WTC11 (cell line): ENCODE results near the gene FEM1C. TPM values are rescaled to one million over a fixed set of nuclear protein-coding genes. Genes with fewer than 3 reads are reported as not detected.

Experiments
- ATAC-seq: fragments of 200-7000 bp; cut with Tn5 transposase; 2 replicates; pipeline ENCODE4 v1.10.0; 2021; ENCODE audit warnings: mild to moderate bottlenecking, moderate library complexity
- CTCF ChIA-PET: fragments of 300-600 bp; sonication (Branson Sonifier 250); formaldehyde crosslinking; loops from one replicate; lab custom pipeline; 2021; ENCODE audit warnings: antibody characterized with exemption; lab: Charles Lee
- POLR2A ChIA-PET: fragments of 350-600 bp; sonication (Branson Sonifier 250); formaldehyde crosslinking; loops from one replicate; lab custom pipeline; 2021; ENCODE audit warnings: antibody characterized with exemption; lab: Charles Lee
- DNase-seq: peaks from one replicate; pipeline ENCODE4 v3.0.0; 2021; ENCODE audit warnings: low spot score
- H3K27ac Mint-ChIP-seq: 2 replicates; pipeline ENCODE4 v1.8.0; 2021; ENCODE audit warnings: mixed read lengths
- H3K27me3 Mint-ChIP-seq: 2 replicates; pipeline ENCODE4 v1.8.0; 2021; ENCODE audit warnings: low read depth, mild to moderate bottlenecking, moderate library complexity, mixed read lengths
- H3K36me3 Mint-ChIP-seq: 2 replicates; pipeline ENCODE4 v1.8.0; 2021; ENCODE audit warnings: mixed read lengths
- H3K4me1 Mint-ChIP-seq: 2 replicates; pipeline ENCODE4 v1.8.0; 2022; ENCODE audit warnings: mixed read lengths
- H3K4me3 Mint-ChIP-seq: 2 replicates; pipeline ENCODE4 v1.8.0; 2021; ENCODE audit warnings: mild to moderate bottlenecking, moderate library complexity, mixed read lengths
- H3K9me3 Mint-ChIP-seq: 2 replicates; pipeline ENCODE4 v1.8.0; 2021; ENCODE audit warnings: mixed read lengths
- ELF4 ChIP-seq: sonication (generic); formaldehyde crosslinking; IDR thresholded peaks from 2 replicates; pipeline ENCODE4 v1.8.1; 2022; ENCODE audit warnings: low read depth, mild to moderate bottlenecking, moderate library complexity, missing genetic modification reagents
- GRHL2 ChIP-seq: fragments of 250-450 bp; sonication (Bioruptor Pico); IDR thresholded peaks from 2 replicates; pipeline ENCODE4 v1.8.0; 2022; ENCODE audit warnings: mild to moderate bottlenecking, moderate library complexity; ENCODE audit not compliant: insufficient replicate concordance, severe bottlenecking
- KAT7 ChIP-seq: sonication (generic); formaldehyde crosslinking; IDR thresholded peaks from 2 replicates; pipeline ENCODE4 v1.8.1; 2023; ENCODE audit warnings: missing genetic modification reagents, mild to moderate bottlenecking, borderline replicate concordance
- NR3C1 ChIP-seq: sonication (generic); formaldehyde crosslinking; conservative IDR thresholded peaks from 2 replicates; pipeline ENCODE4 v1.8.1; 2023; ENCODE audit warnings: low read depth, mild to moderate bottlenecking, missing genetic modification reagents
- OVOL2 ChIP-seq: fragments of 250-450 bp; sonication (Bioruptor Pico); IDR thresholded peaks from 2 replicates; pipeline ENCODE4 v1.9.0; 2021; ENCODE audit warnings: mild to moderate bottlenecking, borderline replicate concordance
- SOX15 ChIP-seq: fragments of 250-450 bp; sonication (Bioruptor Pico); IDR thresholded peaks from 2 replicates; pipeline ENCODE4 v1.9.0; 2021; ENCODE audit warnings: mild to moderate bottlenecking
- TEAD1 ChIP-seq: sonication (generic); formaldehyde crosslinking; IDR thresholded peaks from 2 replicates; pipeline ENCODE4 v1.8.0; 2022; ENCODE audit warnings: mild to moderate bottlenecking, missing genetic modification reagents
- ZNF219 ChIP-seq: sonication (generic); formaldehyde crosslinking; IDR thresholded peaks from 2 replicates; pipeline ENCODE4 v1.8.0; 2023; ENCODE audit warnings: missing genetic modification reagents, mild to moderate bottlenecking, borderline replicate concordance
- ZNF232 ChIP-seq: sonication (generic); formaldehyde crosslinking; IDR thresholded peaks from 2 replicates; pipeline ENCODE4 v1.8.0; 2022; ENCODE audit warnings: mild to moderate bottlenecking, missing genetic modification reagents
- ZNF396 ChIP-seq: fragments of 250-450 bp; sonication (Bioruptor Pico); IDR thresholded peaks from 2 replicates; pipeline ENCODE4 v1.8.0; 2021; ENCODE audit warnings: mild to moderate bottlenecking, moderate library complexity, borderline replicate concordance
- ZNF416 ChIP-seq: fragments of 250-450 bp; sonication (Bioruptor Pico); IDR thresholded peaks from 2 replicates; pipeline ENCODE4 v1.9.0; 2021; ENCODE audit warnings: mild to moderate bottlenecking, inconsistent platforms
- total RNA-seq: library from RNA; stranded (reverse); gene quantifications from 3 replicates; pipeline ENCODE4 v1.2.3, GENCODE V29; 2021
- TF ChIP-seq, protein P1 (sequence below): sonication (generic); formaldehyde crosslinking; IDR thresholded peaks from 2 replicates; pipeline ENCODE4 v1.8.1; 2022; ENCODE audit warnings: mild to moderate bottlenecking, missing genetic modification reagents, moderate library complexity, borderline replicate concordance
- TF ChIP-seq, protein P2 (sequence below): sonication (generic); formaldehyde crosslinking; IDR thresholded peaks from 2 replicates; pipeline ENCODE4 v1.8.1; 2023; ENCODE audit warnings: mild to moderate bottlenecking, missing genetic modification reagents, moderate library complexity
- TF ChIP-seq, protein P3 (sequence below): sonication (generic); formaldehyde crosslinking; IDR thresholded peaks from 2 replicates; pipeline ENCODE4 v1.8.0; 2023; ENCODE audit warnings: missing genetic modification reagents, mild to moderate bottlenecking, borderline replicate concordance
- TF ChIP-seq, protein P4 (sequence below): fragments of 250-450 bp; sonication (Bioruptor Pico); IDR thresholded peaks from 2 replicates; pipeline ENCODE4 v1.8.0; 2021; ENCODE audit warnings: mild to moderate bottlenecking
- TF ChIP-seq, protein P5 (sequence below): sonication (generic); formaldehyde crosslinking; IDR thresholded peaks from 2 replicates; pipeline ENCODE4 v1.8.0; 2022; ENCODE audit warnings: mild to moderate bottlenecking, missing genetic modification reagents
- TF ChIP-seq, protein P6 (sequence below): sonication (generic); formaldehyde crosslinking; IDR thresholded peaks from 2 replicates; pipeline ENCODE4 v1.8.1; 2022; ENCODE audit warnings: low read depth, missing genetic modification reagents, borderline replicate concordance
- TF ChIP-seq, protein P7 (sequence below): fragments of 250-450 bp; sonication (Bioruptor Pico); IDR thresholded peaks from 2 replicates; pipeline ENCODE4 v1.9.0; 2021; ENCODE audit warnings: mild to moderate bottlenecking

FEM1C gene
- total RNA-seq, 1 experiment from 2014 or later: 13.6 TPM

DNA sequence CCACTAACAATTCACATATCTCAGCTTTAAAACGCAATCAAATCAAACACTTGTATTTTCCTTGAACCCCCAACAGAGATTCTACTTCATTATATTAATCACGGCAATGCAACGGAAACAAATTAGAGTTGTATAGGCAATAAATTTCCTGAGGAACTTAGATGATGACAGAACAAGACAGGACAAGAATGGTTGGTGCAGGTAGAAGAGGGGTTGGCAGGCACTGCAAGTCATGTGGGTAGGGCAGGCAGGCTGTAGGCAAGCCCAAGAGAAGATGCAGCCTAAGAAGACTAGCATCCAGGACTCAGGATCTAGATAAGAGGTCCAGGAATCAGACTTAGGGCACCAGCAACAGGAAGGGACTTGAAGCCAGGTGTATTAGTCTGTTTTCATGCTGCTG lies 16.6 kb upstream of the FEM1C start:
- POLR2A ChIA-PET: no interaction called here

DNA sequence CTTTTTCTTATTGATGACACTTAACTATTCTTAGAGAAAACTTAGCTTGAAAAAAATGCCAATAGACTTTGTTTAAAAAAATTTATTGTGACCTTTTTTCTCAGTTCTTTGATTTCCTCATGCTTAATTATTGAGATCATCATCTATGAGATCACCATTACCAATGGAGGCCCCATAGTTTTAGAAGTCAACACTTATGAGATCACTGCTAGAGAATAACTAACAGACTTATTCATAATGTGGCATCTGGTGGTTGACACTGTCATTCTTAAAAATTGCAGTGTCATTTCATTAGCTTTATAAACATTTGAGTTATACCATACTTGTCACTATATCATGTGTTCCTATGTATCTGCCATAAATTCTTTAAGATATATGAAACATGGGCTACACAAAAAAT lies 14.9 kb upstream of the FEM1C start:
- ChIA-PET CTCF (no interaction called here), POLR2A (no interaction called here)
- Mint-ChIP-seq H3K27me3 (no peaks in the 10 kb centered on the region), H3K36me3 (no peaks in the 10 kb centered on the region), H3K4me3 (no peak overlapping the region), H3K9me3 (peaks cover 6% of the 10 kb centered on the region; the same call in 1 of the 2 replicates), H3K4me1 (peaks cover 18% of the 10 kb centered on the region), H3K27ac (no peak overlapping the region)
- no peak for TF ChIP-seq NR3C1 (CRISPR knock-in tag)
- TF ChIP-seq, all 79 proteins: peak for 0
- DNase-seq (no peak), ATAC-seq (no peak)

More for the DNA sequence above, 16.6 kb upstream of the FEM1C start:
- Mint-ChIP-seq H3K4me3 (no peak overlapping the region), H3K9me3 (peaks cover 12% of the 10 kb centered on the region; the same call in 1 of the 2 replicates), H3K27me3 (no peaks in the 10 kb centered on the region), H3K27ac (no peak overlapping the region), H3K36me3 (no peaks in the 10 kb centered on the region), H3K4me1 (peaks cover 18% of the 10 kb centered on the region)
- CTCF ChIA-PET: no interaction called here
- no peak for ATAC-seq
- no peak for DNase-seq
- TF ChIP-seq, protein P1, sequence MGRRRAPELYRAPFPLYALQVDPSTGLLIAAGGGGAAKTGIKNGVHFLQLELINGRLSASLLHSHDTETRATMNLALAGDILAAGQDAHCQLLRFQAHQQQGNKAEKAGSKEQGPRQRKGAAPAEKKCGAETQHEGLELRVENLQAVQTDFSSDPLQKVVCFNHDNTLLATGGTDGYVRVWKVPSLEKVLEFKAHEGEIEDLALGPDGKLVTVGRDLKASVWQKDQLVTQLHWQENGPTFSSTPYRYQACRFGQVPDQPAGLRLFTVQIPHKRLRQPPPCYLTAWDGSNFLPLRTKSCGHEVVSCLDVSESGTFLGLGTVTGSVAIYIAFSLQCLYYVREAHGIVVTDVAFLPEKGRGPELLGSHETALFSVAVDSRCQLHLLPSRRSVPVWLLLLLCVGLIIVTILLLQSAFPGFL (CRISPR knock-in tag): no peak
- no peak for TF ChIP-seq KAT7 (CRISPR knock-in tag)
- TF ChIP-seq ZNF232 (CRISPR knock-in tag): no peak
- TF ChIP-seq, protein P2, sequence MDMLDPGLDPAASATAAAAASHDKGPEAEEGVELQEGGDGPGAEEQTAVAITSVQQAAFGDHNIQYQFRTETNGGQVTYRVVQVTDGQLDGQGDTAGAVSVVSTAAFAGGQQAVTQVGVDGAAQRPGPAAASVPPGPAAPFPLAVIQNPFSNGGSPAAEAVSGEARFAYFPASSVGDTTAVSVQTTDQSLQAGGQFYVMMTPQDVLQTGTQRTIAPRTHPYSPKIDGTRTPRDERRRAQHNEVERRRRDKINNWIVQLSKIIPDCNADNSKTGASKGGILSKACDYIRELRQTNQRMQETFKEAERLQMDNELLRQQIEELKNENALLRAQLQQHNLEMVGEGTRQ (CRISPR knock-in tag): no peak
- no peak for TF ChIP-seq SOX15
- TF ChIP-seq, protein P3, sequence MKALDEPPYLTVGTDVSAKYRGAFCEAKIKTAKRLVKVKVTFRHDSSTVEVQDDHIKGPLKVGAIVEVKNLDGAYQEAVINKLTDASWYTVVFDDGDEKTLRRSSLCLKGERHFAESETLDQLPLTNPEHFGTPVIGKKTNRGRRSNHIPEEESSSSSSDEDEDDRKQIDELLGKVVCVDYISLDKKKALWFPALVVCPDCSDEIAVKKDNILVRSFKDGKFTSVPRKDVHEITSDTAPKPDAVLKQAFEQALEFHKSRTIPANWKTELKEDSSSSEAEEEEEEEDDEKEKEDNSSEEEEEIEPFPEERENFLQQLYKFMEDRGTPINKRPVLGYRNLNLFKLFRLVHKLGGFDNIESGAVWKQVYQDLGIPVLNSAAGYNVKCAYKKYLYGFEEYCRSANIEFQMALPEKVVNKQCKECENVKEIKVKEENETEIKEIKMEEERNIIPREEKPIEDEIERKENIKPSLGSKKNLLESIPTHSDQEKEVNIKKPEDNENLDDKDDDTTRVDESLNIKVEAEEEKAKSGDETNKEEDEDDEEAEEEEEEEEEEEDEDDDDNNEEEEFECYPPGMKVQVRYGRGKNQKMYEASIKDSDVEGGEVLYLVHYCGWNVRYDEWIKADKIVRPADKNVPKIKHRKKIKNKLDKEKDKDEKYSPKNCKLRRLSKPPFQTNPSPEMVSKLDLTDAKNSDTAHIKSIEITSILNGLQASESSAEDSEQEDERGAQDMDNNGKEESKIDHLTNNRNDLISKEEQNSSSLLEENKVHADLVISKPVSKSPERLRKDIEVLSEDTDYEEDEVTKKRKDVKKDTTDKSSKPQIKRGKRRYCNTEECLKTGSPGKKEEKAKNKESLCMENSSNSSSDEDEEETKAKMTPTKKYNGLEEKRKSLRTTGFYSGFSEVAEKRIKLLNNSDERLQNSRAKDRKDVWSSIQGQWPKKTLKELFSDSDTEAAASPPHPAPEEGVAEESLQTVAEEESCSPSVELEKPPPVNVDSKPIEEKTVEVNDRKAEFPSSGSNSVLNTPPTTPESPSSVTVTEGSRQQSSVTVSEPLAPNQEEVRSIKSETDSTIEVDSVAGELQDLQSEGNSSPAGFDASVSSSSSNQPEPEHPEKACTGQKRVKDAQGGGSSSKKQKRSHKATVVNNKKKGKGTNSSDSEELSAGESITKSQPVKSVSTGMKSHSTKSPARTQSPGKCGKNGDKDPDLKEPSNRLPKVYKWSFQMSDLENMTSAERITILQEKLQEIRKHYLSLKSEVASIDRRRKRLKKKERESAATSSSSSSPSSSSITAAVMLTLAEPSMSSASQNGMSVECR (CRISPR knock-in tag): no peak

DNA sequence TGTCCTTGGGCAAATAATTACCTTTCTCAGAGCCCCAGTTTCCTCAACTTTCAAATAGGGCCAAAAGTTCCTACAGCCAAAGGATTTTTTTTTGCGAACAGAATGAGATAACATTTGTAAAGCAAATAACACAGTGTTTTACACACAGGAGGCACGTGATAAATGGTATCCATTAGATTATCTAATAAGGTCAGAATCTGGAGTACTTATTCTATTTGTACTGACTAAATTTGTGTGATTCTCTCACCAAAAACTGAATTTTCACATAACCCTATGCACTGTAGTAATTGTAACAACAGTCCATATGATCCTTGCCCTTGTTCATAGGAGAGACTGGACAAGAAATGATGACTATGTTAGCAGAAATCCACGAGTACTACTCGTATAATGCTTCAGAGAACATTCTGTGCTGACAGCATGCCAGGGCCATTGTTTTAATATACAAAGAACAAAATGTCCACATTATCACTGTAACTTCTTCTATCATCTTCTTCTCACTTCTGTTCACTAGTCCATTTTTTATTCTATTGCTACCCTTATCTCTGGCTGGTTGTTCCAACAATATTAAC lies 13.9 kb upstream of the FEM1C start:
- Mint-ChIP-seq H3K27me3 (no peaks in the 10 kb centered on the region), H3K36me3 (no peaks in the 10 kb centered on the region), H3K4me1 (peaks cover 18% of the 10 kb centered on the region), H3K9me3 (0 out of 2 replicates have a peak, but pooled peaks cover 5% of the 10 kb centered on the region), H3K27ac (no peak overlapping the region), H3K4me3 (no peak overlapping the region)
- CTCF ChIA-PET: no interaction called here
- DNase-seq (no peak), ATAC-seq (no peak)
- POLR2A ChIA-PET: no interaction called here
- TF ChIP-seq, protein P4, sequence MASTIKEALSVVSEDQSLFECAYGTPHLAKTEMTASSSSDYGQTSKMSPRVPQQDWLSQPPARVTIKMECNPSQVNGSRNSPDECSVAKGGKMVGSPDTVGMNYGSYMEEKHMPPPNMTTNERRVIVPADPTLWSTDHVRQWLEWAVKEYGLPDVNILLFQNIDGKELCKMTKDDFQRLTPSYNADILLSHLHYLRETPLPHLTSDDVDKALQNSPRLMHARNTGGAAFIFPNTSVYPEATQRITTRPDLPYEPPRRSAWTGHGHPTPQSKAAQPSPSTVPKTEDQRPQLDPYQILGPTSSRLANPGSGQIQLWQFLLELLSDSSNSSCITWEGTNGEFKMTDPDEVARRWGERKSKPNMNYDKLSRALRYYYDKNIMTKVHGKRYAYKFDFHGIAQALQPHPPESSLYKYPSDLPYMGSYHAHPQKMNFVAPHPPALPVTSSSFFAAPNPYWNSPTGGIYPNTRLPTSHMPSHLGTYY (CRISPR knock-in tag): no peak
- TF ChIP-seq, protein P5, sequence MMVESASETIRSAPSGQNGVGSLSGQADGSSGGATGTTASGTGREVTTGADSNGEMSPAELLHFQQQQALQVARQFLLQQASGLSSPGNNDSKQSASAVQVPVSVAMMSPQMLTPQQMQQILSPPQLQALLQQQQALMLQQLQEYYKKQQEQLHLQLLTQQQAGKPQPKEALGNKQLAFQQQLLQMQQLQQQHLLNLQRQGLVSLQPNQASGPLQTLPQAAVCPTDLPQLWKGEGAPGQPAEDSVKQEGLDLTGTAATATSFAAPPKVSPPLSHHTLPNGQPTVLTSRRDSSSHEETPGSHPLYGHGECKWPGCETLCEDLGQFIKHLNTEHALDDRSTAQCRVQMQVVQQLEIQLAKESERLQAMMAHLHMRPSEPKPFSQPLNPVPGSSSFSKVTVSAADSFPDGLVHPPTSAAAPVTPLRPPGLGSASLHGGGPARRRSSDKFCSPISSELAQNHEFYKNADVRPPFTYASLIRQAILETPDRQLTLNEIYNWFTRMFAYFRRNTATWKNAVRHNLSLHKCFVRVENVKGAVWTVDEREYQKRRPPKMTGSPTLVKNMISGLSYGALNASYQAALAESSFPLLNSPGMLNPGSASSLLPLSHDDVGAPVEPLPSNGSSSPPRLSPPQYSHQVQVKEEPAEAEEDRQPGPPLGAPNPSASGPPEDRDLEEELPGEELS (CRISPR knock-in tag): no peak
- TF ChIP-seq SOX15 (no peak), TEAD1 (CRISPR knock-in tag) (no peak), OVOL2 (CRISPR knock-in tag) (no peak), ZNF219 (CRISPR knock-in tag) (no peak), ZNF416 (CRISPR knock-in tag) (no peak), GRHL2 (no peak), ELF4 (CRISPR knock-in tag) (no peak), ZNF396 (CRISPR knock-in tag) (no peak)
- TF ChIP-seq, protein P6, sequence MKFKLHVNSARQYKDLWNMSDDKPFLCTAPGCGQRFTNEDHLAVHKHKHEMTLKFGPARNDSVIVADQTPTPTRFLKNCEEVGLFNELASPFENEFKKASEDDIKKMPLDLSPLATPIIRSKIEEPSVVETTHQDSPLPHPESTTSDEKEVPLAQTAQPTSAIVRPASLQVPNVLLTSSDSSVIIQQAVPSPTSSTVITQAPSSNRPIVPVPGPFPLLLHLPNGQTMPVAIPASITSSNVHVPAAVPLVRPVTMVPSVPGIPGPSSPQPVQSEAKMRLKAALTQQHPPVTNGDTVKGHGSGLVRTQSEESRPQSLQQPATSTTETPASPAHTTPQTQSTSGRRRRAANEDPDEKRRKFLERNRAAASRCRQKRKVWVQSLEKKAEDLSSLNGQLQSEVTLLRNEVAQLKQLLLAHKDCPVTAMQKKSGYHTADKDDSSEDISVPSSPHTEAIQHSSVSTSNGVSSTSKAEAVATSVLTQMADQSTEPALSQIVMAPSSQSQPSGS (CRISPR knock-in tag): no peak
- TF ChIP-seq, protein P7, sequence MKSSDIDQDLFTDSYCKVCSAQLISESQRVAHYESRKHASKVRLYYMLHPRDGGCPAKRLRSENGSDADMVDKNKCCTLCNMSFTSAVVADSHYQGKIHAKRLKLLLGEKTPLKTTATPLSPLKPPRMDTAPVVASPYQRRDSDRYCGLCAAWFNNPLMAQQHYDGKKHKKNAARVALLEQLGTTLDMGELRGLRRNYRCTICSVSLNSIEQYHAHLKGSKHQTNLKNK (CRISPR knock-in tag): no peak
